Mucosa of descending colon (tissue), 3 donors: Measurements from ENCODE around the gene PHKB. TPM values are rescaled to one million over a fixed set of nuclear protein-coding genes. Genes with fewer than 3 reads are reported as not detected.

Experiments
- ATAC-seq: fragments of 200-7000 bp; cut with Tn5 transposase; one replicate; pipeline ENCODE4 v1.9.1; 2020; ENCODE audit warnings: mild to moderate bottlenecking, moderate library complexity
- DNase-seq, 3 donors: peaks; one replicate each; pipeline ENCODE4 v3.0.0-alpha.2; 2020
- H3K36me3 ChIP-seq: fragments of 200-600 bp; one replicate; pipeline ENCODE4 v1.8.0; 2021; ENCODE audit warnings: low read depth, mild to moderate bottlenecking
- H3K4me1 ChIP-seq: fragments of 200-600 bp; one replicate; pipeline ENCODE4 v1.8.0; 2021; ENCODE audit warnings: low read depth, mild to moderate bottlenecking
- H3K4me3 ChIP-seq: fragments of 200-600 bp; one replicate; pipeline ENCODE4 v1.8.0; 2021; ENCODE audit warnings: mild to moderate bottlenecking
- H3K9me3 ChIP-seq: fragments of 200-600 bp; one replicate; pipeline ENCODE4 v1.8.0; 2021; ENCODE audit warnings: mild to moderate bottlenecking
- CTCF ChIP-seq: fragments of 200-600 bp; IDR thresholded peaks from one replicate; pipeline ENCODE4 v1.8.0; 2022; ENCODE audit warnings: antibody characterized with exemption, mild to moderate bottlenecking
- intact Hi-C, 2 donors: fragments of 100-400 bp; cut with DNase I in 1 of 2; cut with micrococcal nuclease in 1 of 2; formaldehyde crosslinking; loops; one replicate each; pipeline versions ENCODE4 v1.11.0 to v1.11.1; 2022; cut with DNase I, micrococcal nuclease
- total RNA-seq, 3 donors: library from RNA; stranded (reverse); fragmentation: NEBNext Ultra II Directional in 2 of 3; extraction: Animal tissue kit (Norgen Biotek cat#: 25700) in 2 of 3; gene quantifications; one replicate each; pipeline versions ENCODE4 v1.2.1 to v1.2.4, GENCODE V29; 2021 to 2023
- donor health status: DM: no; HTN: no; CAD: no; lungs with moderate emphysema.
- donor health status: DM: no; HTN: no; CAD: no.
- donor health status: DM: no; HTN: yes; CAD: no.

The PHKB gene
- total RNA-seq, 3 donors from 2014 or later = 67.8 to 101 (median 81.4) TPM

DNA sequence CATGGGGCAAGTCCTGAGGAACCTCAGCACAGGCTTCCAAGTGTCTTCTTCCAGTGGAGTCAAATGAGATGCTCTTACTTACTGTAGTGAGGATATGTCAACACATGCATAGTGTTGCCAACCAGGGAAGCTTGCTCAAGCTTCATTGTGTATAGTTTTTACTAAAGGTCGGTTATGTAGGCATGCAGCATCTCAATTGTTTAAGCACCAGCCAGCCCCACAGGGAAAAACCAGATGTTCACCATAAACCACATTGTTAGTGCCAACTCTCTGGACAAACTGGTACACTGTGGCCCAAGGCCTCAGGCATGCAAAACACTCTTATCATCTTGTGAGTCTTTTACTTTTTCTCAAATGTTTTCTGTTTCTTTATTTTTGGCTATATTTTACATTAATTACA lies 152.1 kb downstream of the PHKB start:
- no peak for TF ChIP-seq CTCF
- DNase-seq (no peak), ATAC-seq (no peak)
- Histone ChIP-seq H3K4me3 (no peak overlapping the region), H3K9me3 (no peaks in the 10 kb centered on the region), H3K36me3 (no peaks in the 10 kb centered on the region), H3K4me1 (no peaks in the 10 kb centered on the region)
- intact Hi-C loops = no loop called here

DNA sequence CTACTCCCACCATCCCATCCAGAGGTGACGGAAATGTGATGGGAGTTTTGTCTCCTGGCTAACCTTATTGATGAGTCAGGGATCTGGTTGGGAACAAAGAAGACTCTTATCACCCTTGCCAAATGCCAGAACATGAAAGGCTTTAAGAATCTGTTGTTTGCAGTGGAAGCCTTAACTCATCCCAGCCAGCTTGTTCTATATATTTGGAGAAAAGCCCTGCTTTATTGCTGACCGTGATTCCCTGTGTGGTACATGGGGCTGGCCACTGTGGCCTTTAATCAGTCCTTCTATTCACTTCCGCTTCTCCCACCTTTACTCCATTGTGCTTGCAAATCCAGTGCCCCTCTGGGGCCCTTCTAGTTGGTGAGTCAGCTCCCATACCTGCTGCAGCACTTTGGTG lies 156.6 kb downstream of the PHKB start:
- DNase-seq = no peak
- no peaks in the 10 kb centered on the region for H3K9me3 ChIP-seq
- intact Hi-C loops = no loop called here
- no peak for ATAC-seq
- H3K4me3 ChIP-seq = no peak overlapping the region
- no peaks in the 10 kb centered on the region for H3K4me1 ChIP-seq
- no peak for TF ChIP-seq CTCF
- H3K36me3 ChIP-seq = no peaks in the 10 kb centered on the region

DNA sequence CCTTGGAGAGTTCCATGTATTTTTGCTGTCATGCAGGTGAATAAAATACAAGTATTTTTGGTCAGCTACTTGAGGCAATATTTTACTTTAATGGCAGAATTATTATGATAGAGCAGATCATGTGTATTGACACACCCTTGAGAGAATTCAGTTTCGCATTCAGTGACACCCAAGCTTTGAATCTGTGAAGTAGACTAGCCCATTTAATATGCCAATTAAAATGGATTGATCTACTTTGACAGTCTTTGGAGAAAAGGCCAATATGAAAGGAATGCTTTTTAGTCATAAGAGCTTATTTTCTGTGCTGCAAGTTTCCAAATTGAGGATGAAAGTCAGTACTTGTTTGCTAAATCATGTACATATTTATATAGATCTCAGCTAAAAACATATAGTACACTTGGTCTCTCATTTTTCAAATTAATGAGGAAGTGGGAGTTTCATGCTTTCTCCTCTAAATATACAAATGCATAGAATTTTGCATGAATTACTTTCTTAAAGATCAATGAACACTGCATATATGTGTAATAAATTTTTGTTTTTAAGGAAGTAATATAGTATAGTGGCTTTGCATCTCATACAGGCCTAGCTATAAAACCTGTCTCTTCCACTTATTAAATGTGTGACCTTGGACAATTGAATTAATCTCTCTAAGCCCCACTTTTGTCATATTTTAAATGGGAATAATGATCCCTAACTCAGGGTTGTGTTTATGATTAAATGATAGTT lies 161.5 kb downstream of the PHKB start:
- intact Hi-C loops = no loop called here
- DNase-seq = no peak
- Histone ChIP-seq H3K9me3 (no peaks in the 10 kb centered on the region), H3K36me3 (no peaks in the 10 kb centered on the region), H3K4me1 (no peaks in the 10 kb centered on the region), H3K4me3 (no peak overlapping the region)
- no peak for ATAC-seq
- no peak for TF ChIP-seq CTCF

- ATAC-seq (no peak), DNase-seq (no peak)
- Histone ChIP-seq H3K4me3 (no peak overlapping the region), H3K36me3 (no peaks in the 10 kb centered on the region), H3K9me3 (no peaks in the 10 kb centered on the region), H3K4me1 (no peaks in the 10 kb centered on the region)
- intact Hi-C loops = no loop called here
- no peak for TF ChIP-seq CTCF
Measured at GRCh38 chr16:47624563-47624962, 163.4 kb downstream of the PHKB start.

DNA sequence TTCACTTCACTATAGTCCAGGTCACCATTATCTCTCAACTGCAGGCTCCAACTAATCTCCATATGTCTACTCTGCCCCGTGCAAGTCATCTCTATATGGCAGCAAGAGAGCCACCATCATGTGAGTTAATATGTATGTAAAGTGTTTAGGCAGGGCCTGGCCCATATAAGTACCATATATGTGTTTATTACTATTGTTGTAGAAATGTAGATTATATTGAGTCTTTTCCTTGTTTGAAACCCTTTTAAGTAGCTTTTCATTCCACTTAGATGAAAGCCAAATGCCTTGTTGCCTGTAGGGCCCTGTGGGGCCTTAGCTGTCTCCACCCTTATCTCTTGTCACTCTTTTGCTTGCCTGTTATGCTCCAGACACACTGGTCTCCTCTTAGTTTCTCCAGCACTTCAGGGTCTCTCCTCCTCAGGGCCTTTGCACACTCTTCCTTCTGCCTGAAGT lies 164.0 kb downstream of the PHKB start:
- Histone ChIP-seq H3K4me3 (no peak overlapping the region), H3K36me3 (no peaks in the 10 kb centered on the region), H3K4me1 (no peaks in the 10 kb centered on the region), H3K9me3 (no peaks in the 10 kb centered on the region)
- intact Hi-C loops = no loop called here
- no peak for TF ChIP-seq CTCF
- ATAC-seq = no peak
- DNase-seq = no peak
